Suprapubic skin (tissue), 3 donors: Measurements from ENCODE around the gene CYB5A.

ENCODE experiments used
- EP300 ChIP-seq: sonication (generic); formaldehyde crosslinking; IDR thresholded peaks from one replicate; pipeline ENCODE4 v1.6.1; 2017; ENCODE audit warnings: antibody characterized with exemption
- POLR2A ChIP-seq, 2 donors: fragments of 450-650 bp; IDR thresholded peaks; one replicate each; pipeline ENCODE4 v1.6.1; 2017; ENCODE audit warnings: antibody characterized with exemption in 2 of 2, mild to moderate bottlenecking in 2 of 2, moderate library complexity in 2 of 2
- TF ChIP-seq, protein P1 (sequence below), 2 donors: fragments of 200-600 bp in 1 of 2; fragments of 450-650 bp in 1 of 2; sonication (generic) in 1 of 2; IDR thresholded peaks; one replicate each; pipeline ENCODE4 v1.5.1; 2016 to 2019; ENCODE audit warnings: antibody characterized with exemption in 2 of 2, mild to moderate bottlenecking in 1 of 2, moderate library complexity in 1 of 2

DNA sequence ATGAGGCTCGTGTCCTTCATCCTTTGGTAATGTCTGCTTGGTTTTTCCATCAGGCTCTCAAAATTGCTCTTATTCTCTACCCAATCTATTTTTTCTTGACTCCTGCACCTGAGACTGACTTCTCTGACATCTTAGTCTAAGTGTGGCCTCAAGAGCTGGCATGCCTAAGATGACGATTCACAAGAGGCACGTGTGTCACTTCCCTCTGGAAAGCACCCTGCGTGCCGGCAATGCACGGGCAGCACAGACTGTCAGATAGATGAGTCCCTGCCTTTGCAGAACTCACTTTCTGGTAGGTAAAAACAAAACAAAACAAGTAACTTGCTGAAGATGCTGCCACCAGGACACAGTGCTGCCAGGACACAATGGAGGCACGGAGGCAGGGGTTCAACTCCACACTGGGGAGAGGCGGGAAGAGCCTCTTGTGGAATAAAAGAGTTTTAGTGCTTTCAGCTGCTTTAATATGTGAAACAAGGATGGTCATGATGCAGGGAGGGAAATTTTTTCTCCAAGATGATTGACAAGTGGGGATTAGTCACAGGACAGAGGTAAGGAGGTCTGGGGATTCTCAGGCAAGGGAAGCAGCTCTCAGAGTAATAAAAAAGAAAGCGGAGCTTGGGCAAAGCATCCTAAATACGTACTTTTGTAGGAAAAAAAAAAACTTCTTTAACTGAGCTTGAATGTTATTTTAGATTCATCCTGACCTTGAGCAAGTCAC is 27.3 kb downstream of the CYB5A start:
- TF ChIP-seq, protein P1, sequence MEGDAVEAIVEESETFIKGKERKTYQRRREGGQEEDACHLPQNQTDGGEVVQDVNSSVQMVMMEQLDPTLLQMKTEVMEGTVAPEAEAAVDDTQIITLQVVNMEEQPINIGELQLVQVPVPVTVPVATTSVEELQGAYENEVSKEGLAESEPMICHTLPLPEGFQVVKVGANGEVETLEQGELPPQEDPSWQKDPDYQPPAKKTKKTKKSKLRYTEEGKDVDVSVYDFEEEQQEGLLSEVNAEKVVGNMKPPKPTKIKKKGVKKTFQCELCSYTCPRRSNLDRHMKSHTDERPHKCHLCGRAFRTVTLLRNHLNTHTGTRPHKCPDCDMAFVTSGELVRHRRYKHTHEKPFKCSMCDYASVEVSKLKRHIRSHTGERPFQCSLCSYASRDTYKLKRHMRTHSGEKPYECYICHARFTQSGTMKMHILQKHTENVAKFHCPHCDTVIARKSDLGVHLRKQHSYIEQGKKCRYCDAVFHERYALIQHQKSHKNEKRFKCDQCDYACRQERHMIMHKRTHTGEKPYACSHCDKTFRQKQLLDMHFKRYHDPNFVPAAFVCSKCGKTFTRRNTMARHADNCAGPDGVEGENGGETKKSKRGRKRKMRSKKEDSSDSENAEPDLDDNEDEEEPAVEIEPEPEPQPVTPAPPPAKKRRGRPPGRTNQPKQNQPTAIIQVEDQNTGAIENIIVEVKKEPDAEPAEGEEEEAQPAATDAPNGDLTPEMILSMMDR (IDR thresholded peaks at IDR 0.05), result no peak
- TF ChIP-seq POLR2A (IDR thresholded peaks at IDR 0.05) (no peak), EP300 (no peak)
